Measurements from ENCODE around the gene ZFPM1.

DNA sequence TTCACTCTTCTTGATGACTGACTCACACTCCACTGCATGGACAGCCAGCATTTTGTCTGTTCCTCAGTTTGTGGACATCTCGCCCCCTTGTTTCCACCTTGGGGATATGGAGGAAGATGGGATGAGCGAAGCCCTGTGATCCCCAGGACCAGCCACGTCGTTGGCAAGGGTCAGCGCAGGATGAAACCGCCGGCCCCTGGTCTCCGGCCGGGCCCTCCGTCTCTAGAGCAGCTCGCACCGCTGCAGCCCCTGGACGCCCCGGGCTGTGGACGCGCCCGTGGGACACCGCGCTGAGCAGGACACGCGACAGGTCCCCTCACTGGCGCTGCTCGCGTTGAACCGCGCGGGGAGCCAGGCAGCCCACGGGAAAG lies 116.5 kb downstream of the ZFPM1 start:
- TF ChIP-seq, protein P1, sequence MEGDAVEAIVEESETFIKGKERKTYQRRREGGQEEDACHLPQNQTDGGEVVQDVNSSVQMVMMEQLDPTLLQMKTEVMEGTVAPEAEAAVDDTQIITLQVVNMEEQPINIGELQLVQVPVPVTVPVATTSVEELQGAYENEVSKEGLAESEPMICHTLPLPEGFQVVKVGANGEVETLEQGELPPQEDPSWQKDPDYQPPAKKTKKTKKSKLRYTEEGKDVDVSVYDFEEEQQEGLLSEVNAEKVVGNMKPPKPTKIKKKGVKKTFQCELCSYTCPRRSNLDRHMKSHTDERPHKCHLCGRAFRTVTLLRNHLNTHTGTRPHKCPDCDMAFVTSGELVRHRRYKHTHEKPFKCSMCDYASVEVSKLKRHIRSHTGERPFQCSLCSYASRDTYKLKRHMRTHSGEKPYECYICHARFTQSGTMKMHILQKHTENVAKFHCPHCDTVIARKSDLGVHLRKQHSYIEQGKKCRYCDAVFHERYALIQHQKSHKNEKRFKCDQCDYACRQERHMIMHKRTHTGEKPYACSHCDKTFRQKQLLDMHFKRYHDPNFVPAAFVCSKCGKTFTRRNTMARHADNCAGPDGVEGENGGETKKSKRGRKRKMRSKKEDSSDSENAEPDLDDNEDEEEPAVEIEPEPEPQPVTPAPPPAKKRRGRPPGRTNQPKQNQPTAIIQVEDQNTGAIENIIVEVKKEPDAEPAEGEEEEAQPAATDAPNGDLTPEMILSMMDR (IDR thresholded peaks at IDR 0.05) = no peak
- TF ChIP-seq POLR2AphosphoS5 (IDR thresholded peaks at IDR 0.05; ENCODE audit: low read depth, low read length) = no peak

Data from Panc1 (cell line).